ENCODE measurements around the gene MATN1.

Gene MATN1

DNA sequence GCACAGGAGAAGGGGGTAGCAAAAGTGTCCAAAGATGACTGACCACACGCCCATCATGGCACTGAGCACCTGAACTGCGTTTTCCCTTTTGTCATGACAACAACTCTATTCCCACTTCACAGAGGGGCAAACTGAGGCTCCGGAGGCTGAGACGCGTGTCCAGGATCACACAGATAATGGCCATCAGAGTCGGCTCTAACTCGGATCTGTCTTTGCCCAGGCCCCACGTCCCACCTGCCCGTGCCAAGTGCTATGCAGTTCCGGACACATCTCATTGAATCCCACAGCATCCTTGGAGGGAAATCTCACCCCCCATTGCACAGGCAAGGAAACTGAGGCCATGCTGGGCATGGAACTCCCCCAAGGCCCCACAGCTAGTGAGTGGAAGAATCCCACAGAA is 62.1 kb downstream of the MATN1 start:
- no peak for DNase-seq (ENCODE audit: low read depth in 2 of 2)
